ENCODE results near the gene INPP5A.

The INPP5A gene

GRCh38 chr10:132601567-132601966, 64.0 kb downstream of the INPP5A start:
- no peak for DNase-seq

DNA sequence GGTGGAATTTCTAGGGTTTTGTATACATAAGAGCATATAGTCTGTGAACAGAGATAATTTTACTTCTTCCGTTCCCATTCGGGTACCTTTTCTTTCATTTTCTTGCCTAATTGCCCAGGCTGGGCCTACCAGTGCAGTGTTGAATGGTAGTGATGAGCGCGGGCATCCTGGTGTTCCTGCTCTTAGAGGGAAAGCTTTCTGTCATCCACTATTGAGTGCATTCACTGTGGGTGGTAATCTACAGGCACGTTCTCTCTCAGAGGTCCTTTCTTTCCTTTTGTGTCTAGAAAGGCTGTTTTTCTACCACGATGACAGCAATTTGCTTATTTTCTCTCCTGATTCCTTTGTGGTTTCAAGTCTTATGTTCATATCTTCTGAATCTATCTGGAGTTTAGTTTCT, 65.0 kb downstream of the INPP5A start:
- DNase-seq = no peak

DNA sequence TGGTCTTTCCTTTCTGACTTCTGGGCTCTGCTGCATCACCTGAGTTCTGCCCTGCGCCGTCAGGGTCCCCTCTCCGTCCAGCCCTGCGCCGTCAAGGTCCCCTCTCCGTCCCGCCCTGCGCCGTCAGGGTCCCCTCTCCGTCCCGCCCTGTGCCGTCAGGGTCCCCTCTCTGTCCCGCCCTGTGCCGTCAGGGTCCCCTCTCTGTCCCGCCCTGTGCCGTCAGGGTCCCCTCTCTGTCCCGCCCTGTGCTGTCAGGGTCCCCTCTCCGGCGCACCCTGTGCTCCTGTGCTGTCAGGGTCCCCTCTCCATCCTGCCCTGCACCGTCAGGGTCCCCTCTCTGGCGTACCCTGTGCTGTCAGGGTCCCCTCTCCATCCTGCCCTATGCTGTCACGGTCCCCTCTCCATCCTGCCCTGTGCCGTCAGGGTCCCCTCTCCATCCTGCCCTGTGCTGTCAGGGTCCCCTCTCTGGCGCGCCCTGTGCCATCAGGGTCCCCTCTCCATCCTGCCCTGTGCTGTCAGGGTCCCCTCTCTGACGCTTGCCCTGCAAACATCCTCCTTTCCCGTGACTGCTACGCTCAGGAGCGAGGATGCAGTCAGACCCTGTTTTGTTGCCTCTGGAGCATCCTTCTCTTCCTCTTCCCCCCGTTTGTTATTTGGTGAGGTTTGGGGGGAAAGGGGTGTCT, 66.4 kb downstream of the INPP5A start:
- DNase-seq = no peak

DNA sequence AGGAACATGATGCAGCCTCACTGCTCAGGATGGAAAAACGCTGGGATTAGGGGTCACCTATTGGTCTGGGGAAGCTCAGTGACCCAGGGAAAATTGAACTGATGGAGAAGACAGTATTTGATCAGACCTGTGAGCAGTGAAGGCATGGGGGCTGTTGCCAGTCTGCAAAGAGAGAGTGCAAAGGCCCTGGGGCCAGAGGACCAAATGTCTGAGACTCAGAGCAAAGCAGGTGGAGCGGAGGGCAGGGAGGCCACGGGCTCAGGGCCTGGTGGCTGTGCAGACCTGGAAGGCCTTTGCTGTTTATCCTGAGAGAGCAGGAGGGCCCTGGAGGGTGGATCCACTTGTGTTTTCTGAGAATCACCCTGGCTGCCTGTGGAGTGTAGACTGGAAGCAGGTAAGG, 67.1 kb downstream of the INPP5A start:
- DNase-seq = no peak

- DNase-seq = no peak
Measured at GRCh38 chr10:132605390-132605789, 67.8 kb downstream of the INPP5A start.

GRCh38 chr10:132606031-132606491, 68.5 kb downstream of the INPP5A start:
- no peak for DNase-seq

GRCh38 chr10:132606536-132607316, 69.1 kb downstream of the INPP5A start:
- DNase-seq = no peak

DNA sequence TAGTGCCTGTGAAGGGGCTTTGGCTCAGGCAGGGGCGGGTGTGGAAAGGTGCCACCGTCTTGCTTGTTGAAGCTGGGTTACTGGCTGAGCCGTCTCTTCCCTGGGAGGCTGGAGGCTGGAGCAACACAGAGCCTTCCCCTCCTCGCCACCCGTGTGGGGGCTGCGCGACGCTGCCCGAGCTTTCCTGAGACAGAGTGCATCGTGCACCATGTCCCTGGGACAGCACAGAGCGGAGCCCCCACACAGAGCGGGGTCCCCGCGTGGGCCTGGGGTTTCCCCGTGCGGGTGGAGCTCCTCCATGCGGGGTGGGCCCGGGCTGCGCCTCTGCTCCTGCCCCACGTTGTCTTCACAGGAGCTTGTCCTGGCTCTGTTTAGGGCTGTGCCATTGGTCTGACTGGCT, 69.9 kb downstream of the INPP5A start:
- no peak for DNase-seq

DNA sequence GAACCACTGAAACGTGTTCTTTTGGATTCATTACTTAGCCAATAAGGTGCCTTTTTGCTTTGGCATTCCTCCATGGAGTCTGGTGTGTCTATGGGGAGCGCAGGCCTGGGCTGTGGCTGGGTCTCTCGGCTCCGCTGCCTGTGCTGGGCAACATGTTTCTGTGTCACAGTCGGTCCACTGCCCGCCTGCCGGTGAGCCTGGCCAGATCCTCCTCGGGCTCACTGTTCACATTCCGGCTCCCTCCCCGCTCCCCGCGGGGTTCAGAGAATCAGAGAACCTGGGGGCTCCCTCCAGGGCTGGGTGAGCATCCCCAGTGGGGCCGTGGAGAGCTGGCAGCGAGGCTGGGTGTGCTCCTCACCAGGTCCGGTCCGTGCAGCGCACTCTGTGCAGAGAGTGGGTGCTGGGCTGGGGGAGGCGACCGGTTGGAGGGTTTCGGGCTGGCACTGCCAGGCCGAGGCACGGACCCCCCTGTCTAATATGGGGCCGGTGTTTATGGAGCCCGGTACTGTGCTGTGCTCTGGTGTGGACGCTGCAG, 70.4 kb downstream of the INPP5A start:
- DNase-seq = no peak

DNA sequence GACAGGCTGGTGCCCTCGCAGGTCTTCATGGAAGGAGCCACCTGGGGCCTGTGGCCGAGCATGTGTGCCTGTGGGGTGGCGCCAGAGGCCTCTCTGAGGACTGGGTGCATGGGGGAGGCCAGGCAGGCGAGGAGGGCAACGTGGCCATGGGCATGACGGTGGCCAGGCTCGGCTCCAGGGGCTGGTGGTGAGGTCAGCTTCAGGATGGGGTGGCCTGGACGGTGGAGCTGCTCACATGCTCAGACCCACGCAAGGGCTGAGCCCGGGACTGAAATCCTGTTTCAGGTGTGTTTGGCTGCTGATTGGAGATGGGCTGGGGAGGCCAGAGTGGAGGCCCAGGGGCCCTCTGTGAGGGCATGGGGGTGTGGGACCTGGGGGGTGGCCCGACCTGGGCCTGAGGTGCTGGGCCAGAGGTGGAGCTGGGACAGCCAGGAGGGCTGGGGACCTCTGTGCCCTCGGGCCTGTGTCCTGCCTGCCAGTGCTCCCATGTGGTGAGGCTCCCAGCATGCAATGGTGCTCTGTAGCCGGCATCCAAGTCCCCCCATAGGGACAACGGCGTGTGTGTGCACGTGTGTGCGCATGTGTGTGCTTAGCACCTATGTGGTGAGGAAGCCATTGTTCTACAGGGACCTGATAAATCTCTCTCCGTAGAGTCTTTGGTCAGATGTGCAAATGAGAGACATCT, 71.1 kb downstream of the INPP5A start:
- no peak for DNase-seq

GRCh38 chr10:132609211-132609610, 71.6 kb downstream of the INPP5A start:
- DNase-seq = no peak

DNA sequence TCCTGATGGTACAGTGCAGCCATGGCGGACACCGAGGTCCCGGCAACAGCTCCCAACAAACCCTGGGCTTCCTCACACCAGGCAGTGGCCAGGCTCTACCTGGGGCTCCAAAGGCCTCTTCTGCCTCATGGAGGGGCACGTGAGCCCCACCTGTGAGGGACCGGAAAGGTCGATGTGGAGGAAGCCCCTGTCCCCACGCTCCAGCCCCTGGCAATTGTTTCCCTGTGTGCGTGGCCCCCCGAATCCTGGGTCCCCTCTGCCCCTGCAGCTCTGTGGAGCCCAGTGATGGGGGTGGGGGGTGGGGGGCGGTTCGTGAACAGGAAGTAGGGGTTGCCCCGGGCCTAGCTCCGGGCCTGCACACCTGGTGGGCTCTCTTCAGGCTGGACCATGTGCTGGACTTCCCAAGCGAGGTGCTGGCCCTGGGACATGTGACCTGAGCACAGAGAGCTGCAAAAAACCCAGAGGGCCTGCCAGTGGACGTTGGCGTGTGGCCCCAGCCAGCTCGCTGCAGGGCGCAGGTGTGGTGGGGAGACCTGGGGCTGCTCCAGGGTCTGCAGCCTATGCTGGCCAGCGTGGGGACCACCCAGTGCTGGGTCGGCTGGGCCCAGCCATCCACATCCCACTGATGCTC, 72.6 kb downstream of the INPP5A start:
- no peak for DNase-seq

DNA sequence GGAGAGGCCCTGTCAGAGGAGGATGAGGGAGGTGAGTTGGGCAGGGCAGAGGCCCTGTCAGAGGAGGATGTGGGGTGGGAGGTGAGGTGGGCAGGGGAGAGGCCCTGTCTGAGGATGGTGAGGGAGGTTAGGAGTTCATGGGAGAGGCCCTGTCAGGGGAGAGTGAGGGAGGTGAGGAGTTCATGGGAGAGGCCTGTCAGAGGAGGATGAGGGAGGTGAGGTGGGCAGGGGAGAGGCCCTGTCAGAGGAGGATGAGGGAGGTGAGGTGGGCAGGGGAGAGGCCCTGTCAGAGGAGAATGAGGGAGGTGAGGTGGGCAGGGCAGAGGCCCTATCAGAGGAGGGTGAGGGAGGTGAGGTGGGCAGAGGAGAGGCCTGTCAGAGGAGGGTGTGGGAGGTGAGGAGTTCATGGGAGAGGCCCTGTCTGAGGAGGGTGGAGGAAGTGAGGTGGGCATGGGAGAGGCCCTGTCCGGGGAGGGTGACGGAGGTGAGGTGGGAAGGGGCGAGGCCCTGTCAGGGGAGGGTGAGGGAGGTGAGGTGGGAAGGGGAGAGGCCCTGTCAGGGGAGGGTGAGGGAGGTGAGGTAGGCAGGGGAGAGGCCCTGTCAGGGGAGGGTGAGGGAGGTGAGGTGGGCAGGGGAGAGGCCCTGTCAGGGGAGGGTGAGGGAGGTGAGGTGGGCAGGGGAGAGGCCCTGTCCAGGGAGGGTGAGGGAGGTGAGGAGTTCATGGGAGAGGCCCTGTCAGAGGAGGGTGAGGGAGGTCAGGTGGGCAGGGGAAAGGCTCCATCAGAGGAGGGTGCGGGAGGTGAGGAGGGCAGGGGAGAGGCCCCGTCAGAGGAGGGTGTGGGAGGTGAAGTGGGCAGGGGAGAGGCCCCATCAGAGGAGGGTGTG, 73.7 kb downstream of the INPP5A start:
- DNase-seq = no peak

GRCh38 chr10:132611986-132612385, 74.4 kb downstream of the INPP5A start:
- DNase-seq = no peak

- DNase-seq = no peak
Measured at GRCh38 chr10:132612571-132613504, 75.3 kb downstream of the INPP5A start.

DNA sequence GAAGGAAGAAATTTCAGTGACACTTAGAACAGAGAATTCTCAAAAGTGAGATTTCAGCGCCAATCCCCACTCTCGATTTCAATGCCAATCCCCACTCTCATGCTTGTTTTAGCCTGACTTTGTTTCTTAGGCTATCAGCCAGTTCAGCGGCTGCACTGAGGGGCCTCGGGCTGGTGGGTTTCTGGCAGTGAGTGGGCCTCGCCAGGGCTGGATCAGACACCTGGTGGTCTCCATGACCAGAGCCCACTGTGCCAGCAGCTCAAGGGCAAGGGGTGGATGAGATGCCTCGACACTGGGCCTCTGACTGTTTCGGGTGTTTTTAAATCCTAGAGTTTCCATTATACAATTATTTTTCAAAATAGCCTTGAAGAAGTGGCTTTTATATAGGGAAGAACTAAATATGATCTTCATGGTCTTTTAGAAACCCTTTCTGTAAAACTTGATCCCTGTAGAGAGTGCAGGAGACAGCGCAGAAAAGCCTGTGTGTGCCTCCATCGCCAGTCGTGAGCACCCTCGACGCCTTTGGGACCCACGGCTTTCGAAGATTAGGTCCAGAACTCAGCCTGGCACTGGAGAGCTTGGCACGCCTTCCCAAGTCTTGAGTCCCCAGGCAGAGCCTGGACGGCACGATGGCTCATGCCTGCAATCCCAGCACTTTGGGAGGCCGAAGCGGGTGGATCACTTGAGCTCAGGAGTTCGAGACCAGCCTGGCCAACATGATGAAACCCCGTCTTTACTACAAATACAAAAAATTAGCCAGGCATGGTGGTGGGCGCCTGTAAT, 76.2 kb downstream of the INPP5A start:
- no peak for DNase-seq

GRCh38 chr10:132614431-132615340, 77.1 kb downstream of the INPP5A start:
- DNase-seq = no peak

DNA sequence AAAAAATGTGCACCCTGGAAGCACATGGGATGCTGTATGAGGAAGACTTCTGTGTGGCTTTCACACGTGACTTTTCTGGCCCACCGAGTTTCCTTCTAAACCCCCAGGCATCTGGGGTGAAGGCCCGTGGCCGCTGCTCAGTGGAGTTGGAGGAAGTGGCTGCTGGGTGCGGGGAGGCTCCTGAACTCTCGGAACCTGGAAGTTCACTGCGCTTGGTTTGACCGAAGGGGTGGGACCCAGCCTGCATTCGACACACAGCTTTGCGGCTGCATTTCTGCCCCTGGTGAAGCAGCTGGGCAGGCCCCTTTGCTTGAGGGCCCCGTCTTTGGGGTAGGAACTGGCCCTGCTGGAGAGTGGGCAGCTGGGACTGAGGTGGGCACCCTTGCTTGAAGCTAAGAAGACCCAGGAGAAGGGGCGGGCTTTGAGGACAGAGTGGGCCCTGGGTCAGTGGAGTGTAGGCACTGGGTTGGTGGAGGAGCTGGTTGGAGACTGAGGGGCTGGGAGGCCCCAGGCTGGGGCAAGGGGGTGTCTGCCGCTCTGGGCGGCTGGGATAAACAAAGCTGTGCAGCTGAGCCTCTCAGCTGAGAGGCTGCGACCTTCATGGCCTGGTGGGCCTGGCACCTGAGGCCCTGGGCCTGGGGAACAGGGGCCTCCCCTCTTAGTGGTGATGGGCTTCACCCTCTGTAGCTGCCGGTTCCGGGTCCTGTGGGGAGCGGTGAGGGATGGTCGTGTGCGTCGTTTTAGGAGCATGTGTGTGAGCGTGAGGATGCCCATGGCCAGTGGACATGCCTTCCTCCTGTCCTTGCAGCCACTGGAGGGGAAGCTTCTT, 78.0 kb downstream of the INPP5A start:
- DNase-seq = no peak
